ENCODE measurements around the gene DDX51.

DDX51 gene, protein sequence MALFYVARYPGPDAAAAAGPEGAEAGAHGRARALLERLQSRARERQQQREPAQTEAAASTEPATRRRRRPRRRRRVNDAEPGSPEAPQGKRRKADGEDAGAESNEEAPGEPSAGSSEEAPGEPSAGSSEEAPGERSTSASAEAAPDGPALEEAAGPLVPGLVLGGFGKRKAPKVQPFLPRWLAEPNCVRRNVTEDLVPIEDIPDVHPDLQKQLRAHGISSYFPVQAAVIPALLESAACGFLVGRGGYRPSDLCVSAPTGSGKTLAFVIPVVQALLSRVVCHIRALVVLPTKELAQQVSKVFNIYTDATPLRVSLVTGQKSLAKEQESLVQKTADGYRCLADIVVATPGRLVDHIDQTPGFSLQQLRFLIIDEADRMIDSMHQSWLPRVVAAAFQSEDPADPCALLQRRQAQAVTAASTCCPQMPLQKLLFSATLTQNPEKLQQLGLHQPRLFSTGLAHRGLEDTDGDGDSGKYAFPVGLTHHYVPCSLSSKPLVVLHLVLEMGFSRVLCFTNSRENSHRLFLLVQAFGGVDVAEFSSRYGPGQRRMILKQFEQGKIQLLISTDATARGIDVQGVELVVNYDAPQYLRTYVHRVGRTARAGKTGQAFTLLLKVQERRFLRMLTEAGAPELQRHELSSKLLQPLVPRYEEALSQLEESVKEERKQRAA

DNA sequence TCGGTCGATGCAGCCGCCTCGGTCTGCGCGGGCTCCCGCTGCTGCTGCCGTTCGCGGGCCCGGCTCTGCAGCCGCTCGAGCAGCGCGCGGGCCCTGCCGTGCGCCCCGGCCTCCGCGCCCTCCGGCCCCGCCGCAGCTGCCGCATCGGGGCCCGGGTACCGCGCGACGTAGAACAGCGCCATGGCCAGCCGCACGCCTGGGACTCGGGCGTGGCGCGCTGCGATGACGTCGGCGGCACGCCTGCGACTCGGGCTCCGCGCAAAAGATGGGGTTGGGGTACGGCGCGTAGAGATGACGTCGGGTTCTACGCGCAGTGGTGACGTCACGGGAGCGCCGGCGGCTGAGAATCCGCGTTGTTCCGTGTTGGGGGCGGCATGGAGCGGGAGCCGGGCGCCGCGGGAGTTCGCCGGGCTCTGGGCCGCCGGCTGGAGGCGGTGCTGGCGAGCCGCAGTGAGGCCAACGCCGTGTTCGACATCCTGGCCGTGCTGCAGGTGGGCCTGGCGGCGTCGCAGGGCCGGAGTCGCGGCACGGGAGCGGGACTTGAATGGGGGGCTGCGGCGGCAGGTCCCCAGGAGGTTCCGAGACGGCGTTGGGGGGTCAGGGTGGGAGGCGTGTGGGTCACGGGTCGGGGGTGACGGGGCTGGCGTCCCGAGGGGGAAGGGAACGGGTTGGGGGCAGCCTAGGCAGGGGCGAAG lies at the start of gene DDX51, which contains the start of gene NOC4L:
TSS of gene DDX51 (minus strand) at position 205 of the 695 bp plus-strand sequence. CDS start at position 182, 23 bp downstream.
TSS of gene NOC4L (plus strand) at position 343 of the 695 bp plus-strand sequence. CDS start at position 375, 32 bp downstream.
- DNase-seq (ENCODE audit: low read depth) = peak; percentile 92

DNA sequence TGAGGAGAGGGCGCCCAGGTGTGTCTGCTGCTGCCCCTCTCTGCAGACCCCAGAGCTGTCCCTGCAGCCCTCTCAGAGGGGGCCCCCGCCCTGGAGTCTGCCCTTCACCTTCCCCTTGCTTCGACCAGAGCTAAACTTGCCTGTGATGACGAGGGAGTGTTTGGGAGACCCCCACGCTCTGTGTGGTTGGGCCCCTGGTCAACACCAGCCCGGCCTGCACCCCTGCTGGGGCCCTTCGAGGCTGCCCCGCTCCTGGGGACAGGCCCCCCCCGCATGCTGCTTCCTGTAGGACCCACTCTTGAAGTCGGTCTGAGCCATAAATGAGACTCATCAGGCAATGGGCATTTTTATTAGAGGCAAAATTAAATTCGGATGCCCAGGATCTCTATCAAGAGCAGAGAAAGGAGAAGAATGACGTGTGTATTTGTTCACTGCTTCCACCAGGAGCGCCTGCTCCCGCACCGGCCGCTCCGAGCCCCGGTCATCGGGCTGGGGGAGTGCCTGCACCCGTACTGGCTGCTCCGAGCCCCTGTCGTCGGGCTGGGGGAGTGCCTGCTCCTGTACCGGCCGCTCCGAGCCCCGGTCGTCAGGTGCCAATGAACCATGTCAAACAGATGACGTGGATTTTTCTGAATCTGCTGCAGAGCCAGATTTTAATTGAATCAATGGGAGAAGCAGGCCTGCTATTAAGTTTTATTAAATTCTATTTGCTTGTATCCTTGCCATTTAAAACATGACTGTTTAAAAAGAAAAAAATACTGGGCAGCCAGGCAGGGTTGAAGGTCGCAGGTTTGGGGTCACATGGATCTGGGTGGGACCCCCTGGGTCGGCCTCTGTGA lies 47.8 kb upstream of the DDX51 start:
- no peak for DNase-seq (ENCODE audit: low read depth)

DNA sequence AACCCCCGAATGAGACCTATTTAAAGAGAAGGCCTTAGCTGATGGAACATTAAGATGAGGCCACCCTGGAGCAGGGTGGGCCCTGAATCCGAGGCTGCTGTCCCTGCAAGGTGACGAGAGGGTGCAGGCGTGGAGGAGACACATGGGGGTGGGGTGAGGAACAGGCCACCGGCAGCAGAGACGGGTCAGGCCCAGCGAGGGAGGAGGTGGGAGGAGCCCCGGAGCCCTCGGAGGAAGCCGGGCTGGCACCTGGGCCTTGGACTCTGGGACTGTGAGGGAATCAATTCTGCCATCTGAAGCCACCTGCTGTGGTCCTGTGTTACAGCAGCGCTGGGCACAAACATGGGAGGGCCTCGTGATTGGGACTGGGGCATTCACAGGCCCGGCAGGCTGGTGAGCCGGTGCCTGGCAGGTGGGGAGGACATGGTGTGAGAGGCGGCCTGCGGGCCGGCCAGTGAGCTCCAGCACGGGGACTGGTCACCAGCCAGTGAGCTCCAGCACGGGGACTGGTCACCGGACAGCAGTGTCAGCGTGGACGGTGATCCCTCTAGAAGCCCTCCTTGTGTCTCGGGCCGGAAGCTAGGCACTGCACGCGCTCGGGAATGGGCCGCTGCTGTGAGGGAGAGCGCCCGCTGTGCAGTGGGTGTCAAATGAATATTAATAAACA lies 46.8 kb upstream of the DDX51 start:
- no peak for DNase-seq (ENCODE audit: low read depth)

DNA sequence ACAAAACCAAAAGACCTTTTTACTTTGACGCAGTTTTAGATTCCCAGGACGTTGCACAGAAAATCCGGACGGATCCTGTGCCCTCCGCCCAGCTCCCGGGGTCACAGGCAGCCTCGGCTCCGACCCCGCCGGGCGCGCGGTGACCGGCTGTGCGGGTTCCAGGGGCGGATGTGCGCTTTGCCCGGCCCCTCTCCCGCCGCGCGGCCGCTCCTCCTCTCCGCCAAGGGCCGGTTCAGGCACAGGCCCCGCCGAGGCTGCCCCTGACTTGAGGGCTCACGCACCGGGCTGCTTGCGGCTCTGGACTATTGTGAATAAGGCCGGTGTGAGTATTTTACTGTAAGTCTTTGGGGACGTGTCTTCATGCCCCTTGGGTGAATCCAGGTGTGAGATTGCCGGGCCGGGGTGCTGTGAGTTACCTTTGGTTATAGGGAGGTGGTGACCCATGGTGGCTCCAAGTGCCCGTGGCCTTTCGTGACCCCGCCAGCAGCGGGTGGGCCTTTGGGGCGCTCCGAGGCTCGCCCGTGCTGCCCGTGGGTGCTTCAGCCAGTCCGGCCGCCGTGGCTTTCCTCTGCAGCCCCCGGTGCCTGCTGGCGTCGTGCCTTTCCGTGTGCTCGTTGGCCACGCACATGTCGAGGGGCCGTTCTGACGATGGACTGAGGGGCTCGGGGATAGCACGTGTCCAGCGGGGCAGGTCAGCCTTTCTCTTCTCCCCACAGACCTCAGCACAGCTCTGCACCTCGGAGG lies 46.1 kb upstream of the DDX51 start:
- DNase-seq (ENCODE audit: low read depth) = no peak

DNA sequence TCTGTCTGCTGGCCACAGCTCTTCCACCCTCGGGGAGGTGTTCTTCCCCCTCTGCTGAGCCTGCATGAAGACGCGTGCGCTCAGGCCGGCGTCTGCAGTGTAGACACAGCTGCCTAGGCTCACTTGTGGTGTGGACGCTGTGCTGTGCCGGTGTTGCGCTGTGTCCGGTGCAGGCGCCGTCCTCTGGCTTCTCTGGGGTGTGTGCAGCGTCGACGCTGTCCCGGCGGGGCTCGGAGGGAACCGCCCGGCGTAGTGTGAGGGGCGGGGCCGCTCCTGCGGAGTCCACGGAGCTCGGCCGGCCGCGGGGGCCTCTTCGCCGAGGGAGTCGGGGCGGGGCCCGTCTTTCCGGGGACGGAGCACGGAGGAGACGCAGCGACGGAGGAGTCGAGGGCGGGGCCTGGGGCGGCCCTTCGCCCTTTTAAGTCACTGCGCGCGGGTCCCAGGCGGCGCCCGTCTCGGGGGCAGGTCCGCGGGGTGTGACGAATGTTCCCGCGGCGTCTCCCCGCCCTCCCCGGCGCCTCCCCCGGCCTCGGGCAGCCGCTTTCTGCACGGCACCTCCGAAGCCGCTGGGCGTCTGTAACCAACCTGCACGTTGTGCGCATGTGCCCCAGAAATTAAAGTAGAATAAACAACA lies 45.4 kb upstream of the DDX51 start:
- DNase-seq (ENCODE audit: low read depth) = peak; percentile 91

DNA sequence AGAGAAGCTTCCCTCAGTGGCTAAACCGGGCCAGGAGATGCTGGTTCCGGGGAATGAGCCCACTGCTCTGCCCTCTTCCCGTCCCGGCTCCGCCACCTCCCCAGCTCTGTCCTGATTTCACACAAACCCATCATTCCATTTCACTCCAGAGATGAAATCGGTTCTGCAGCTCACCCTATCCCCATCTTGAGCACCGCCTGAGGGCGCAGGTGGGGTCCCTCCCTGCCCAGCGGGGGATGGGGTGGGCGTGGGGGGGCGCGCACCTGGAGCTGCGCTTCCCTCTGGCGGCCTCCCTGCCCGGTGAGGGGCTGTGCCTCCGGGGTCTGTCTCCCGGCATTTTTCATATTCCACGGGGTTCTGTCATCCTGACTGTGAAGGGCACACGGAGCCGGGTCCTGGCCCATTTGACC lies 44.8 kb upstream of the DDX51 start:
- DNase-seq (ENCODE audit: low read depth) = no peak

DNA sequence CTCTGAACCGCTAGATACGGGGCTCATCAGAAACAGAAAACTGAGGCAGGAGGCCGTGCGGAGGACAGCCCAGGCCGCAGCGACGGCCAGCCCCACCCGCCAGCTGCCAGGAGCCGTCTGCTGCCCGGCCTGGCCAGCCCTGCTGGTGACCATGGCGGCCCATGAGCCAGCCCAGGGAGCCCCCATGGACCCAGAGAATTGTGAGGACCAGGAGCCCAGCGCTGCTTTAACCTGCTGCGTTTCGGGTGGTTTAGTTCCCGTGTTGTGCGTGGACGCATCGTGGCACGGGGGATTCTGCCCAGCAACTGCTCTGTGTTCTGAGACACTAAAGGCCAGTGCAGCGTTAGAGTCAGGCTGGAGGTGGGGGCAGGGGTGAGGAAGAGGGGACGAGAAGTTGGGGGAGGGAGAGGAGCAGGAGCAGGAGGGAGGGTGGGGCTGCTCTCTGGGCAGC lies 44.4 kb upstream of the DDX51 start:
- DNase-seq (ENCODE audit: low read depth) = no peak

DNA sequence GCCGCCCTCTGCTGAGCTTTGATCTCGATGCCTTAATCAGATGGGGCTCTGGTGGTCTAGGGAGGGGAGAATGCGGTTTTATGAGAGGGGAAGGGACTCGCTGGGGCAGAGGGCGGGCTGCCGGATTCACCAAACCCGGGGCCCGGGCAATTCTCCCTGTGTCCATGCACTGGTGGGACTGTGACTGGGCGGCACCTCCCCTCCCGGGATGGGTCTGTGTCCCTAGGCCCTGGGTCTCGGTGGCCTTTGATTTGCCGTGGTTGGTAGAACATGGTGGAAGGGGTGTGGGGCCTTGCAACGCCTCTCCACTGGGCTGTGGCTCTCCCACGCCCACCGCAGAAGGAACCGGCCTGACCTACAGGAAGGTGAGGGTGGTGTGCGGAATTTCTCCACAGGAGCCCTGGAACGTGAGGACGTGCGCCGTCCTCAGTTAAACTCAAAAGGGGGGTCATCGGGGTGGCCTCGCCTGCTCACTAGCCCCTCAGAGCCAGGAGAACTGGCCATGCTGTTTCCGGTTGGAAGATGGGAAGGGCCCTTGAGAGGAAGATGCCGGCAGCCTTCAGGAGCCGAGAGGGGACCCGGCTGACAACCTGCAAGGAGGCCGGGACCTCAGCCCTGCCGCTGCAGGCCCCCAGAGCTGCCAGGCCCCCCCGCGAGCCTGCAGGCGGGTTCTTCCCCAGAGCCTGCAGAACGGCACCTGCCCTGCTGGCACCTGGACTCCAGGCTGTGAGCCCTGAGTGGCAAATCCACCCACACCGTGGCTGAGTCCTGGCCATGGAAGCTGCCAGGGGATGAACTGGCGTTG lies 43.7 kb upstream of the DDX51 start:
- DNase-seq (ENCODE audit: low read depth) = no peak

DNA sequence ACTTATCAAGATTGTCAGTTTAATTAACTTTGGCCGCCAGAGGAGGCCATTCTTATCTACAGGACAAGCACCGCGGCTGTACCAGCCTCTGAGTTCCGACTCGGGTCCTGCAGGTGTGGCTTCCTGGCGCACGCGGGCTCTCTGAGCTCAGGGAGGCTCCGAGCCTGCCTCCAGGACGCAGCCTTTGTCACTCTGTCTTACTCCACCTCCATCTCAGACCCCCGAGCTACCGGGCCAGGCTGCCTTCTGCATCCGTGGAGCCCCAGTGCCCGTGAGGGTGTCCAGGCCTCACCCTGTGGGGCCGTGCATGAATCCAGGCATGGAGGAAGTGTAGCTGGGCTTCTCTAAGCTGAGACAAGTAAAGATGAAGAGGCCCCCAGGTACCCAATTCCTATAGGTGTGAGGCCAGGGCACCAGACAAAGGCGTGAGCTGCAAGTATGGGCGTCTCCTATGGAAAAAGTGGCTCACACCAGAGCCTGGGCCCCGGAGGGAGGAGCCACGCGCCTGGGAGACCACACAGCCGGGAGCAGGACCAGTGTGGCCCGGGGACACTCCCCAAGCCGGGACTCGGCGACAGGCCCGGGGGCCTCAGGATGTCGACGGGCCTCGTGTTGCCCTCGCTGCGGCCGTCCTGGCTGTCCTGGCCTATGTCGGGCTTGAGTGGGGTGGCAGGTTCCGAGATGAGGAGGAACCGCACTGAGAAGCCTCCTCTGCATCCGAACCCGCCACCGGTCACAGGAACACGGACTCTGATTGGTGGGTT lies 42.9 kb upstream of the DDX51 start:
- no peak for DNase-seq (ENCODE audit: low read depth)

DNA sequence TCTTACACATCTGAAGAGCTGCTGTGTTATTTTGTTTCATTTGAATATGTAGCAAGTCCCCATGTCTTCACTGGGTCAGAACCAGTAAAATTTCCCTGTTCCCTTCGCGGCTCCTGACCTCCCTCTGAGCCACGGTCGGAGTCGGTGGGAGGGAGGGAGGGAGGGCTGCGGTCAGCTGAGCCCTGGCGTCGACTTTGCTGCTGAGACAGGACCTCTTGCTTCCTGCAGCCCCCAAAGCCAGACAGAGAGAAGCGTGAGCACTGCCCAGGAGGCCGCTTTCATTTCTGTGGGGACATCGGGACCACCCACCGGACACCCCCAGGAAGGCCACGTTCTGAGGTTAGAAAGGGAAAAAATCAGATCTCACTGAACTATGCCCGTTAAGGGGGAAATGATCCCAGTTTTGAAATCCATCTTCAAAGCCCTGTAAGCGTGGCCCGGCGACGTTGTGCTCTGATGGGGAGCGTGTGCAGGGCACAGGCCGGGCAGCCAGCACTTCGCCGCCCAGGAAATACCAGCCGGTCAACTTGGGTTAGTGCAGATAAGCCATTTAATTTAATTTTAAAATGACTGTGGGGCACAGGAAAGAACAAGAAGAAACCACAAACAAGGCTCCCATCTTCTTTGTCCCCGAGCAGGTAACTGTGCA lies 42.2 kb upstream of the DDX51 start:
- DNase-seq (ENCODE audit: low read depth) = no peak

DNA sequence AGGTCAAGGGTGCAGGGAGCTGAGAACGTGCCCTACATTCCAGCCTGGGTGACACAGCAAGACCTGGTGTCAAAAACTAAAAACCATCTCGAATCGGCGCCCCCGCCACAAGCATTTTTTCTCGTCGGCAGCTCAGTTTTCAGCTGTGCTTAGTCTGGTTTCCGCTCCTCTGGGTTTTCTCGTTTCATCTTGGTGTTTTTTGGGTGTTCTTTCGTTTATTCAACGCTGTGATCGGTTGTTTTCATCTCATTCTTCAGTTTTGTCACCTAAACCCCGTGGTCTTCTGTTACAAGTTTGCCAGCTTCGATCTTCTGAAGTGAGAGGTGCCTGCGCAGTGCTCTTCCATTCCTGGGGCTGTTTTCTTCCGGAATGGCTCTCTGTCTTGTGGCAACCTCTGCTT lies 41.6 kb upstream of the DDX51 start:
- DNase-seq (ENCODE audit: low read depth) = no peak

DNA sequence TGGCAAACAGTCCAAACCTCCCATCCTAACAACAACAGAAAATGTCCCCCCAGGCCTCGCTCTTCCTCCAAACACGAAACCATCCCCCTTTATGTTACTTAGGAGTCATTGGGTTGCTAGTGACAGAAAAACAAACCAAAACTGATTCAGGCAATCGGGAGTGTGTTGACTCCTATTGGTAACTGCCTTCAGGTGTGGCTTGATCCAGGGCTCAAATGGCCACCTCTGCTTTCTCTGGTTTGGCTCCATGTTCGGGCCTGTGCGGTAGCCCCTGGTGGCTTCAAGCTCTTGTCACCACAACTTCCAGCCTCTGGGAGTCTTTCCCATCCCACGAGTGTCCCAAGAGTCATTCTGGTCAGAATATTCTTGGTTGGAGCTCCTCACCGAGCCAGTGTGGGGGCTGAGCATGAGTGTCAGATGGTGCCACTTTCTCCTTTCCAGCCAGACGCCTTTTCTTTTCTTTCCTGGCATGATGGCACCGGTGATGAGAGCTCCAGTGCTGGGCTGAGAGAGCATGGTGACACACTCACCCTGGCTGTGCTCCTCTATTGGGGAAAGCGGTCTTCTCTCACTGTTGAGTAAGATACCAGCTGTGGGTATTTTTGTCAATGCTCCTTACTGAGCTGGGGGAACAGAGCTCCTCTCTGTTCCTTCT lies 38.7 kb upstream of the DDX51 start:
- no peak for DNase-seq (ENCODE audit: low read depth)

DNA sequence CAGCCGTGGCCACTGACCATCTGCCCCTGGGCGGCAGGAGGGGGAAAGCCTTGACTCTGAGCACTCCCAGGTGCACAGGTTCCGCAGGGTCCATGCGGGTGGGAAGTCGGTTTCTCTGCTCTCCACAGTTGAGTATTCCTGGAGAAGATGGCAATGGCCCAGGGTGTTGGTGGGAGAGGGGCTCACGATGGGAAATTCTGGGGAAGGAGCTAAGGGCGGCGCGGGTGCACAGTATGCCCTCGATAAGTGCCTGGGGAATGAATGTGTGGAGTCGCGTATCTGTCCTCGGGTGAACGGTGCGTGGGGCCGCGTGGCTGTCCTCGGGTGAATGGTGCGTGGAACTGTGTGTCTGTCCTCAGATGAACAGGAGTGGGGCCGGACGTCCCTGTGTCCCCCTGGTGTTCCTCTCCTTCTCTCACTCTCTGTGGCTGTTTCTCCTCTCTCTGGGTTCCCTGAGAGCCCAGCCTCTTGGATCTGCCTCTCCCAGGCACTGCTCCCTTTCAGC lies 38.1 kb upstream of the DDX51 start:
- DNase-seq (ENCODE audit: low read depth) = no peak

DNA sequence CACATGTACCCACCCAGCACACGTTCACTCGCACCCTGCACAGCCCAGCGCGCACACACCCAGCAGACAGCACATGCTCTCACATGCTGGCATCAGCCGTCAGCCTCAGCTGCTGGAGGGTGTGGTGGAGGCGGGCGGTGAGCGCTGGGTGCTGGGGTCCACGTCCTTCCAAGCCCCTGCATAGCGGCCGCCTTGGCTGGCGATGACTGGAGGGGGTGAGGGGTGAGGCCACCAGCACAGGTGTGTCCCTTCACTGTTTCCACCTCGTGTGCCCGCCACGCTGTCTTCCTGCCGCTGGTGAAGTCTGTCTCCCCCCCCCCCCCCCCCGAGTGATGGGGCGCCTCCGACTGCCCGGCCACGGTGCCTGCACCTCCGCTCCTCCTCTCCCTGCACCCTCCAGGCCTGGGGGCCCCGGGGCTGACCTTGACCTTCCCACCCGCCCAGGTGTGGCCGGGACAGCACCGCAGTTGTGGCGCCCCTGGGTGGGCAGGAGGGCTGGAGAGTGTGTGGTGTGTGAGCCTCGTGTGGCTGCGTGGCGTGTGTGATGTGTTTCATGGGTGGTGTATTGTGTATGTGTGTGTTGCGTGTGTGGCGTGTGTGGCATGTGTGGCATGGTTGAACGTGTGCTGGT lies 37.6 kb upstream of the DDX51 start:
- no peak for DNase-seq (ENCODE audit: low read depth)

DNA sequence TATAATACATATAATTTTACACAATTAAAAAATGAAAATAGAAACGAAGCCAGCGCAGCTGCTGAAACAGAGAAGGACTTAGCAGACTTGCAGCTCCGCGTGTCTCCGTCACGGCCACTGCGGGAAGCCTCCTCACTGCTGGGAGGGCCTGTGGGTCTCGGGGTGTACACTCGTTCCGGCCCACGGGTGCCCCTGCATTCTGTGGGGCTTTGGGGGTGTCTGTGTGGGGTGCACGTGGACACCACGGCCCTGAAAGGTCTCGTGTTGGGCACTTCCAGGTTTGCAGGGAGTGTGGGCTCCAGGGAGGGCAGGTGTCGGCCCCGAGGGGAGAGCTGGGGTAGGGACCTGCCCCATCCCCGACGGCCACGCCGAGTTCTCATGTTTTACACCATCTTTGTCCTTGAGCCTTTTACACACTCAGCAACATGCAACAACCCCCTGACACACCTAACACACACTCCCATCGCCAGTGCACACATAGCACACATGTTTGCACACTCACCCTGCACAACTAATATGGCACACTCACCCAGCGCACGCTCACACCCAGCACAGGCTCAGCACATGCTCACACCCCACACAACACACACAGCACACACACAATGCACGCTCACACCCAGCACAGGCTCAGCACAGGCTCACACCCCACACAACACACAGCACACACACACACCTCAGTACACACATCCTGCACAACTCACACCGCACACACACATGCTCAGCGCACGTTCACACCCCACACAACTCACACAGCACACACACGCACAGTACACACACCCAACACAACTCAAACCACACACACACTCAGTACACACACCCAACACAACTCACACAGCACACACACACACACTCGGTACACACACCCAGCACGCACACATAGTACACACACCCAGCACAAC lies 36.8 kb upstream of the DDX51 start:
- DNase-seq (ENCODE audit: low read depth) = no peak
